A549 (cell line): ENCODE measurements around the gene TPD52L1.

Source experiments
- CEBPB ChIP-seq, 2 experiments: fragments of >200 bp in 1 of 2; sonication (Bioruptor Twin) in 1 of 2; formaldehyde crosslinking in 1 of 2; IDR thresholded peaks; 2 replicates each; pipeline ENCODE4 v1.6.1; 2012 to 2016
- CTCF ChIP-seq: fragments of >200 bp; sonication (Bioruptor Twin); formaldehyde crosslinking; IDR thresholded peaks from 3 replicates; pipeline ENCODE4 v1.5.1; 2016
- E2F6 ChIP-seq: IDR thresholded peaks from 2 replicates; pipeline ENCODE4 v1.6.1; 2012; ENCODE audit warnings: low read depth, borderline replicate concordance
- EP300 ChIP-seq, 2 experiments: fragments of >200 bp; sonication (Bioruptor Twin); formaldehyde crosslinking; IDR thresholded peaks; 2 replicates in 1 of 2; 3 replicates in 1 of 2; pipeline ENCODE4 v1.6.1; 2016 to 2017
- HDAC2 ChIP-seq: fragments of 200-600 bp; sonication (generic); IDR thresholded peaks from 2 replicates; pipeline ENCODE4 v1.6.1; 2016
- JUN ChIP-seq, 2 experiments: fragments of >200 bp; sonication (Bioruptor Twin); formaldehyde crosslinking; IDR thresholded peaks; 2 replicates in 1 of 2; 3 replicates in 1 of 2; pipeline ENCODE4 v1.6.1; 2016 to 2017
- USF2 ChIP-seq: fragments of 450-650 bp; IDR thresholded peaks from 2 replicates; pipeline ENCODE4 v1.6.1; 2014; ENCODE audit warnings: antibody characterized with exemption

GRCh38 chr6:125196613-125197012 is 43.0 kb downstream of the TPD52L1 start:
- TF ChIP-seq CTCF = no peak
- TF ChIP-seq CEBPB (IDR thresholded peaks at IDR 0.05) = no peak
- TF ChIP-seq USF2 = no peak
- no peak for TF ChIP-seq EP300 (IDR thresholded peaks at IDR 0.05)
- TF ChIP-seq HDAC2 = no peak
- no peak for TF ChIP-seq E2F6
- TF ChIP-seq JUN (IDR thresholded peaks at IDR 0.05) = no peak
